Chondrocyte (in vitro differentiated cells): ENCODE results near the gene PHYKPL. TPM values are rescaled to one million over a fixed set of nuclear protein-coding genes. Genes with fewer than 3 reads are reported as not detected.

ENCODE experiments used
- DNase-seq: peaks from one replicate; pipeline ENCODE4 v3.0.0; 2021; ENCODE audit warnings: mixed read lengths, low spot score
- H3K27ac Mint-ChIP-seq: one replicate; pipeline ENCODE4 v1.8.0; 2021; ENCODE audit warnings: mild to moderate bottlenecking, moderate library complexity, mixed read lengths; ENCODE audit not compliant: unreplicated experiment
- H3K27me3 Mint-ChIP-seq: 2 replicates; pipeline ENCODE4 v1.8.0; 2021; ENCODE audit warnings: low read depth, mixed read lengths
- H3K36me3 Mint-ChIP-seq: 2 replicates; pipeline ENCODE4 v1.8.0; 2021; ENCODE audit warnings: low read depth, mixed read lengths
- H3K4me1 Mint-ChIP-seq: 2 replicates; pipeline ENCODE4 v1.8.0; 2021; ENCODE audit warnings: low read depth, mild to moderate bottlenecking, mixed read lengths
- H3K4me3 Mint-ChIP-seq: one replicate; pipeline ENCODE4 v1.8.0; 2021; ENCODE audit warnings: mild to moderate bottlenecking, moderate library complexity, mixed read lengths; ENCODE audit not compliant: unreplicated experiment
- H3K9me3 Mint-ChIP-seq: 2 replicates; pipeline ENCODE4 v1.8.0; 2021; ENCODE audit warnings: low read depth, mixed read lengths
- CTCF ChIP-seq: fragments of 200-600 bp; sonication (generic); IDR thresholded peaks from 2 replicates; pipeline ENCODE4 v1.5.0; 2021; ENCODE audit warnings: antibody characterized with exemption, mild to moderate bottlenecking, moderate library complexity
- total RNA-seq: library from RNA; stranded (reverse); gene quantifications from 3 replicates; pipeline ENCODE4 v1.2.1, GENCODE V29; 2021

The PHYKPL gene
- total RNA-seq, 1 donor from 2014 or later: 43.8 TPM

GRCh38 chr5:178221853-178222252 is 10.7 kb downstream of the PHYKPL start:
- H3K27ac Mint-ChIP-seq: peak overlapping the region; percentile 19
- no peaks in the 10 kb centered on the region for H3K27me3 Mint-ChIP-seq
- H3K36me3 Mint-ChIP-seq: peaks cover 8% of the 10 kb centered on the region
- H3K4me1 Mint-ChIP-seq: peaks cover 7% of the 10 kb centered on the region
- no peak overlapping the region for H3K4me3 Mint-ChIP-seq
- DNase-seq: peak; percentile 32
- H3K9me3 Mint-ChIP-seq: no peaks in the 10 kb centered on the region
- TF ChIP-seq CTCF: no peak

- Mint-ChIP-seq H3K9me3 (no peaks in the 10 kb centered on the region), H3K4me3 (no peak overlapping the region), H3K4me1 (peaks cover 7% of the 10 kb centered on the region), H3K36me3 (peaks cover 9% of the 10 kb centered on the region), H3K27me3 (no peaks in the 10 kb centered on the region), H3K27ac (peak overlapping the region; percentile 19)
- no peak for TF ChIP-seq CTCF
- DNase-seq: peak; percentile 10
Observed at GRCh38 chr5:178221282-178221681, 11.3 kb downstream of the PHYKPL start.

GRCh38 chr5:178218827-178219226 is 13.8 kb downstream of the PHYKPL start:
- no peaks in the 10 kb centered on the region for H3K27me3 Mint-ChIP-seq
- H3K4me3 Mint-ChIP-seq: no peak overlapping the region
- H3K9me3 Mint-ChIP-seq: no peaks in the 10 kb centered on the region
- no peak overlapping the region for H3K27ac Mint-ChIP-seq
- no peak for TF ChIP-seq CTCF
- no peak for DNase-seq
- H3K36me3 Mint-ChIP-seq: peaks cover 11% of the 10 kb centered on the region
- H3K4me1 Mint-ChIP-seq: peaks cover 7% of the 10 kb centered on the region

- TF ChIP-seq CTCF: no peak
- Mint-ChIP-seq H3K4me1 (peaks cover 7% of the 10 kb centered on the region), H3K36me3 (peaks cover 11% of the 10 kb centered on the region), H3K9me3 (no peaks in the 10 kb centered on the region), H3K4me3 (no peak overlapping the region), H3K27ac (no peak overlapping the region), H3K27me3 (no peaks in the 10 kb centered on the region)
- DNase-seq: no peak
Observed at GRCh38 chr5:178218237-178218776, 14.3 kb downstream of the PHYKPL start.

- H3K27ac Mint-ChIP-seq: no peak overlapping the region
- H3K27me3 Mint-ChIP-seq: no peaks in the 10 kb centered on the region
- no peak for TF ChIP-seq CTCF
- H3K4me3 Mint-ChIP-seq: no peak overlapping the region
- H3K4me1 Mint-ChIP-seq: peaks cover 7% of the 10 kb centered on the region
- peak; percentile 14 for DNase-seq
- no peaks in the 10 kb centered on the region for H3K9me3 Mint-ChIP-seq
- peaks cover 10% of the 10 kb centered on the region for H3K36me3 Mint-ChIP-seq
Observed at GRCh38 chr5:178216779-178217178, 15.8 kb downstream of the PHYKPL start.
